Activated T-cell treated with anti-CD3 and anti-CD28 coated beads, Interleukin-2, amount 50 U/mL, for 24 hours (primary cell): ENCODE results near the gene STRIP2.
"Not testable (repeated sequence)": the region's sequence is repeated elsewhere in the genome, so short reads cannot be mapped to it uniquely, and the experiment has no call there.

Experiments
- DNase-seq: peaks from one replicate; pipeline ENCODE4 v3.0.0-alpha.2; 2020
- H3K27ac Mint-ChIP-seq: 2 replicates; pipeline ENCODE4 v1.8.0; 2020; ENCODE audit warnings: mild to moderate bottlenecking, mixed read lengths
- H3K27me3 Mint-ChIP-seq: 2 replicates; pipeline ENCODE4 v1.8.0; 2020; ENCODE audit warnings: mixed read lengths
- H3K36me3 Mint-ChIP-seq: 2 replicates; pipeline ENCODE4 v1.8.0; 2020; ENCODE audit warnings: low read depth, mixed read lengths
- H3K4me1 Mint-ChIP-seq: 2 replicates; pipeline ENCODE4 v1.8.0; 2020; ENCODE audit warnings: low read depth, mixed read lengths
- H3K4me3 Mint-ChIP-seq: 2 replicates; pipeline ENCODE4 v1.8.0; 2020; ENCODE audit warnings: mild to moderate bottlenecking, moderate library complexity, mixed read lengths
- H3K9me3 Mint-ChIP-seq: 2 replicates; pipeline ENCODE4 v1.8.0; 2020; ENCODE audit warnings: mixed read lengths

STRIP2 gene

DNA sequence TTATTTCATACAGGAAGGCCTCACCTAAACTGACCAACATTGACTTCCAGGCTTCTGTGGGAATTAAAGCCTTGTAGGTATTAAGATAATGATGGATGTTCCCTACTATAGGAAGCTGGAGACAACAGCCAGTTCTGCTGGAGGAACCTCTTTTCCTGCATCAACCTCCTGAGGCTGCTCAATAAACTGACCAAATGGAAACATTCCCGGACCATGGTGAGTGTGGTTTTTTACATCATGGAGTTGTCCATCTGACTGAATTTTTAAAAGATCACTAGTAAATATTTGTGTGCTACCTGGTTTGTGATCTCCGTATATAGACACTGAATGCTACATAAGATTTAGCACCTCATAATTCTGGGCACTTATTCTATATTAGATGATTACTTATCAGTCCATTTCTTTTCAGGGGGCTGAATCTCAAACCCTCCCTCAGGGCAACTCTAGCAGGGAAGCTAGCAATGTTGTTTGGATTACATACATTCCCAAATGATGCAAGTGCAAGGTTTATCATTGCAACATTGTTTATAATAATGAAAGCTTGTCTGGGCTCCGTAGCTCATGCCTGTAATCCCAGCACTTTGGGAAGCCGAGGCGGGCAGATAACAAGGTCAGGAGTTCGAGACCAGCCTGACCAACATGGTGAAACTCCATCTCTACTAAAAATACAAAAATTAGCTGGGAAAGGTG lies 46.6 kb downstream of the STRIP2 start:
- Mint-ChIP-seq H3K4me1 (no peaks in the 10 kb centered on the region), H3K9me3 (no peaks in the 10 kb centered on the region), H3K27me3 (no peaks in the 10 kb centered on the region), H3K27ac (no peak overlapping the region), H3K36me3 (peaks cover 85% of the 10 kb centered on the region), H3K4me3 (no peak overlapping the region)
- no peak for DNase-seq

DNA sequence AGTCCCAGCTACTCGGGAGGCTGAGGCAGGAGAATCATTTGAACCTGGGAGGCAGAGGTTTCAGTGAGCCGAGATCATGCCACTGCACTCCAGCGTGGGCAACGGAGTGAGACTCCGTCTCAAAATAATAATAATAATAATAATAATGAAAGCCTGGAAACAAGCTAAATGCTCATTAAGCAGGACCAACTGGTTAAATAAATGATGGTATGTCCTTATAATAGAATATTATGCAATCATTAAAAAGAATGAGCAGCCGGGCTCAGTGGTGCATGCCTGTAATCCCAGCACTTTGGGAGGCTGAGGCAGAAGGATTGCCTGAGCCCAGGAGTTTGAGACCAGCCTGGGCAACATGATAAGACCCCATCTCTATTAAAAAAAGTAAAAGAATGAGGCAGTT lies 47.1 kb downstream of the STRIP2 start:
- peaks cover 88% of the 10 kb centered on the region for H3K36me3 Mint-ChIP-seq
- H3K9me3 Mint-ChIP-seq, H3K27ac Mint-ChIP-seq, DNase-seq, H3K4me1 Mint-ChIP-seq, H3K27me3 Mint-ChIP-seq, H3K4me3 Mint-ChIP-seq: not testable (repeated sequence)

DNA sequence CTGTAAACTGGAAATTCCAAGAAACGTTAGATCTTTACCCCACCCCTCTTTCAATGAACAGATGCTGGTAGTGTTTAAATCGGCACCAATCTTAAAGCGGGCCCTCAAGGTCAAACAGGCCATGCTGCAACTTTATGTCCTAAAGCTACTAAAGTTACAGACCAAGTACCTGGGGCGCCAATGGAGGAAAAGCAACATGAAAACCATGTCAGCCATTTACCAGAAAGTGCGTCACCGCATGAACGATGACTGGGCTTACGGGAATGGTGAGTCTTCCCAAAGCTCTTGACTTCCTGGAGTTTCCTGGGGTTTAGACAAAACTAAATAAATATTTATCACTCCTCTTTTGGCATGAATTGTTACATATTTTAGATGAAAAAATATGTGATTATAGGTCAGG lies 48.5 kb downstream of the STRIP2 start:
- Mint-ChIP-seq H3K4me3 (no peak overlapping the region), H3K9me3 (no peaks in the 10 kb centered on the region), H3K4me1 (no peaks in the 10 kb centered on the region), H3K36me3 (peaks cover 89% of the 10 kb centered on the region), H3K27ac (no peak overlapping the region), H3K27me3 (no peaks in the 10 kb centered on the region)
- DNase-seq: no peak

DNA sequence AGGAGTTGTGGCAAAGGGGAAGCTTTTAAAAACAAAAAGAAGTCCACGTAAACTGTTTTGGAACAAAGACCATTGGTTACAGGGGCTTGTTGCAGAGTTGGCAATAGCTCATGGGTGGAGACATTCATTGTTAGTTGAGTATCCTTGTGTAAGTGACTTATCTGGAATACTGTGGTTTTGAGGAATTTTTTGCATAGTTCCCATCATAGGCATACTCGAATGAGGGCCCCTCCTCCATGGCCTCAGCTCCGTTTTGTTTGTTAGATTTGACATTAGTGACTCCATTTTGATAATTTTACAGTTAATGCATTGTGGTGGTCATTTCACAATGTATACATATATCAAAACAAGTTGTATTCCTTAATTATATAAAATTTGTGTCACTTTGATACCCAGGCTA lies 55.3 kb downstream of the STRIP2 start:
- no peaks in the 10 kb centered on the region for H3K27me3 Mint-ChIP-seq
- peaks cover 16% of the 10 kb centered on the region for H3K4me1 Mint-ChIP-seq
- H3K27ac Mint-ChIP-seq: no peak overlapping the region
- no peaks in the 10 kb centered on the region for H3K9me3 Mint-ChIP-seq
- no peak for DNase-seq
- no peak overlapping the region for H3K4me3 Mint-ChIP-seq
- H3K36me3 Mint-ChIP-seq: peaks cover 55% of the 10 kb centered on the region

DNA sequence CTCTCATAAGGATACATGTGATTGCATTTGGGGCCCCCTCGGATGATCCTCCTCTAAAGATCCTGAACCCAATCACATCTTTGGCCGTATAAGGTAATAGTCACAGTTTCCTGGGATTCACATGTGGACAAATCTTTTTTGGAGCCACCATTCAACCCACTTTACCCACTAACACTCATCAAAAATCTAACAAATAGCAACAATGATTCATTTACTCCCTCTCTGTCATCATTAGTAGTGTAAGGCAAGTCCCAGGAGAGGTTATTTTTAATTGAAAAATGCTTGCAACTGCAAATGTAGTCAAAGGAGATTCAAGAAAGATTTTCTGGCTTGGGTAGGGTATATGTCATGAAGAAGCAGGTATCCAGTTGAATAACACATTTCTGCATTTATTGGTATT lies 58.2 kb downstream of the STRIP2 start:
- no peak overlapping the region for H3K27ac Mint-ChIP-seq
- DNase-seq: no peak
- no peak overlapping the region for H3K4me3 Mint-ChIP-seq
- H3K9me3 Mint-ChIP-seq: no peaks in the 10 kb centered on the region
- no peaks in the 10 kb centered on the region for H3K27me3 Mint-ChIP-seq
- H3K4me1 Mint-ChIP-seq: peaks cover 23% of the 10 kb centered on the region
- peaks cover 29% of the 10 kb centered on the region for H3K36me3 Mint-ChIP-seq

DNA sequence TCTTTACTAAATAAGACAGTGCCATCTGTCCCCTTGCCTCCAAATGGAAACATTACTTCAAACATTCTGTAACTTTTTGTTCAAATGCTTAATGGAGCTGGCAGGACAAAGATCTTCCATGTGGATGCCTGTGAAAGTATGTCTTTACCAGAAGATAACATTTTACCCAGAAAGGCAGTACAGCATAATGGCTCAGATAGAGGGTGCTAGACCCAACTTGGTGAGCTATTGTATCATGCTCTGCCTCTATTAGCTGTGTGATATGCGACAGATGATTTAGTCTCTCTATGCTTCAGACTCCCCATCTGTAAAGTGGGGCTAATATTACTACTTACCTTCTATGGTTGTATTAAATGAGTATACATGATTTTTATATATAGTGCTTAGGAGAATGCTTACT lies 59.3 kb downstream of the STRIP2 start:
- Mint-ChIP-seq H3K4me3 (no peak overlapping the region), H3K36me3 (peaks cover 18% of the 10 kb centered on the region), H3K9me3 (no peaks in the 10 kb centered on the region), H3K4me1 (peaks cover 23% of the 10 kb centered on the region), H3K27me3 (no peaks in the 10 kb centered on the region), H3K27ac (no peak overlapping the region)
- DNase-seq: no peak

DNA sequence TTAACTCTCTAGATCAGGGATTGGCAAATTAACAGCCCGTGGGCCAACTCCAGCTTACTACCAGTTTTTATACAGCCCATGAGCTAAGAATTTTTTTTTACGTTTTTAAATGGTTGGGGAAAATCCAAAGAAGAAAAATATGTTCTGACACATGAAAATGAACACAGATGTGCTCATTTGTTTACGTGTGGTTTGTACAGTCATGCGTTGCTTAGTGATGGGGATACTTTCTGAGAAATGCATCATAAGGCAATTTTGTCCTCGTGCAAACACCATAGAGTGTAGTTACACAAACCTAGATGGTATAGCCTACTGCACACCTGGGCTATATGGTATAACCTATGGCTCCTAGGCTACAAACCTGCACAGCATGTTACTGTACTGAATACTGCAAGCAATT lies 59.8 kb downstream of the STRIP2 start:
- no peak for DNase-seq
- H3K27ac Mint-ChIP-seq: no peak overlapping the region
- peaks cover 14% of the 10 kb centered on the region for H3K36me3 Mint-ChIP-seq
- H3K4me3 Mint-ChIP-seq: no peak overlapping the region
- no peaks in the 10 kb centered on the region for H3K9me3 Mint-ChIP-seq
- no peaks in the 10 kb centered on the region for H3K27me3 Mint-ChIP-seq
- peaks cover 23% of the 10 kb centered on the region for H3K4me1 Mint-ChIP-seq

DNA sequence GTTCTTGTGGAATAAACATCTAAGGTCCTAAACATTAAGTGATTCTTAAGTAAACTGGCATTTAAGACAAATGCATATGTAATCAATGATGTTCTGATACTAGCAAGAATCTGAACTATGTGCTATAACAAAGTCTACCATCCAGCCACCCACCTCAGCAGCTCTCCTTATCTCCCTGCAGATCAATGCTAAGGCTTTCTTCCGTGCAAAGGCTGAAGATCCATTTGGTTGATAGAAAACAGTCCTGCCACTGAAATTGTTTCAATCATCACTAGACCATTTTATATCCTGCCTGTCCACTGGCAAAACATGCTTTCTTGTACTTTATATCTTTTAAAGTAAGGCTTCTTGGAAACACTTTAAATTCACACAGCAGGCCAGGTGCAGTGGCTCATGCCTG lies 61.8 kb downstream of the STRIP2 start:
- H3K27ac Mint-ChIP-seq: peak overlapping the region; percentile 0
- H3K9me3 Mint-ChIP-seq: no peaks in the 10 kb centered on the region
- no peaks in the 10 kb centered on the region for H3K27me3 Mint-ChIP-seq
- H3K4me3 Mint-ChIP-seq: no peak overlapping the region
- DNase-seq: no peak
- peaks cover 23% of the 10 kb centered on the region for H3K4me1 Mint-ChIP-seq
- H3K36me3 Mint-ChIP-seq: peaks cover 5% of the 10 kb centered on the region

DNA sequence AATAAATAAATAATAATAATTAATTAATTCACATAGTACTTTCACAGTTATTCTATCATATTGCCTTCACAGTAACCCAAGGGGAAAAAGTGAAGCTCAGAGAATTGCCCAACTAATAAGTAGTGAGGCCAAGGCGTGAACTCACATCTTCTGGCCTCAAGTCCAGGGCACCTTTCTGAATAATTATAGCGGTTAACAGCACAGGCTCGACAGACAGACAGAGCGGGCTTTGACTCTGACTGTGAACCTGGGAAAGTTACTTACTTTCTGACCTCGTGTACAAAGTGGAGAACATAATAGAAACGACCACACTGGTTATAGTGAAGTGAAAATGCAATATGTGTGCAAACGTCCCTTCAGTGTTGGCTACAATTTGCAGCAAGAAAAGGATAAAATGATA lies 62.4 kb downstream of the STRIP2 start:
- no peak overlapping the region for H3K4me3 Mint-ChIP-seq

DNA sequence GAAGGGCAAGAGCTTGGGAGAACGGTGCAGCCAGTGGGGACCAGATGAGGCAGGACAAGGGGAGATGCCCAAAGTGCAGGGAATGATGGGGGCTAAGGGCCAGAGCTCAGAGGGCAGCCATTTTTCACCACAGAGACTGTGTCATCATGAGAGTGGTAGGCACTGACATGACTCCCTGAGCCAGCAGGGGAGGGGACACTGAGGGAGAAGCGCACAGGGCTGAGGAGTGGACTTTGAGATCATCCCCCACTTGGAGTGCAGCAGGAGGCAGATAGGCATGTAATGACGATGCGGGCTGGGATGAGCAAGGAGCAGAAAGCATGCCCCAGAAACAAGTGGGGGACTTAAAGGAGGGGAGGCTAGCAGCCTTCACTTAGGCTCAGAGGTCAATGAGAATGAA lies 62.9 kb downstream of the STRIP2 start:
- peaks cover 3% of the 10 kb centered on the region for H3K36me3 Mint-ChIP-seq
- DNase-seq: no peak
- H3K27ac Mint-ChIP-seq: no peak overlapping the region
- H3K9me3 Mint-ChIP-seq: no peaks in the 10 kb centered on the region
- no peaks in the 10 kb centered on the region for H3K27me3 Mint-ChIP-seq
- peaks cover 30% of the 10 kb centered on the region for H3K4me1 Mint-ChIP-seq
- no peak overlapping the region for H3K4me3 Mint-ChIP-seq

More for the DNA sequence above, 62.4 kb downstream of the STRIP2 start:
- H3K36me3 Mint-ChIP-seq: peaks cover 4% of the 10 kb centered on the region
- no peak for DNase-seq
- H3K4me1 Mint-ChIP-seq: peaks cover 27% of the 10 kb centered on the region
- no peak overlapping the region for H3K27ac Mint-ChIP-seq
- H3K27me3 Mint-ChIP-seq: no peaks in the 10 kb centered on the region
- no peaks in the 10 kb centered on the region for H3K9me3 Mint-ChIP-seq

DNA sequence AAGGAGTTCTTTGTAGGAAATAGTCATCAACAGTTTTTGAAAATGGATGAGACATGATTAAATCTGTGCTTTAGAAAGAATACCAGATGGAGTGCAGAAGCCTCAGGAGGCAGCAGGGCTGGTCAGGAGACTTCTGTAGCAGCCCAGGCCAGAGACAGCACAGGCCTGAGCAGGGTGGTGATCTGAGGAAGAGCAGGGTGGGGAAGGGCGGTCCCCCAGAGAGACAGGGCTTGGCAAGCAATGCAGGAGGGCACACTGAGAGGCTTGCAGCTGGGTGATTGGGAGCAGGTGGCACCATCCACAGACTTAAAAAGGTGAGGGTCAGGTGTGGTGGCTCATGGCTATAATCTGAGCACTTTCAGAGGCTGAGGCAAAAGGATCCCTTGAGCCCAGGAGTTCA lies 63.8 kb downstream of the STRIP2 start:
- Mint-ChIP-seq H3K4me3 (no peak overlapping the region), H3K27me3 (no peaks in the 10 kb centered on the region), H3K9me3 (no peaks in the 10 kb centered on the region), H3K27ac (no peak overlapping the region), H3K36me3 (no peaks in the 10 kb centered on the region), H3K4me1 (peaks cover 23% of the 10 kb centered on the region)
- no peak for DNase-seq

DNA sequence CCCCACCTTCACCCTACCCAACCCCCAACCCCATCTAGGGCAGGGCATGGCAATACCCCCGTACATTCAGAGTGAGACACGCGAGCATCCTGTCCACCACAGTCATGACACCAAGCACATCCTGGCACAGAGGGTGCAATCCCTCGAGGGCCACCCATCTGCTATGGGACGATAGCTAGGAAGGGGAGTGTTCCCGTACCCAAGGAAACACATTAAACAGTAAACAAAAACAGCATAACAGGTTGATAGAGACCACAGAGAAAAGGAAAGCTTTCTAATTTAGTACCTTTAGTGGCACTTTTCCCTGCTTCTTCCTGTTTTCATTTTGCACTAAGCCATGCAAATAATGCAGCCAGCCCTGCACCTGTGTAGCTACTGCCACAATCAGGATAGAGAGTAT lies 65.8 kb downstream of the STRIP2 start:
- Mint-ChIP-seq H3K27me3 (no peaks in the 10 kb centered on the region), H3K36me3 (no peaks in the 10 kb centered on the region), H3K4me1 (peaks cover 20% of the 10 kb centered on the region), H3K27ac (no peak overlapping the region), H3K4me3 (no peak overlapping the region), H3K9me3 (no peaks in the 10 kb centered on the region)
- no peak for DNase-seq

DNA sequence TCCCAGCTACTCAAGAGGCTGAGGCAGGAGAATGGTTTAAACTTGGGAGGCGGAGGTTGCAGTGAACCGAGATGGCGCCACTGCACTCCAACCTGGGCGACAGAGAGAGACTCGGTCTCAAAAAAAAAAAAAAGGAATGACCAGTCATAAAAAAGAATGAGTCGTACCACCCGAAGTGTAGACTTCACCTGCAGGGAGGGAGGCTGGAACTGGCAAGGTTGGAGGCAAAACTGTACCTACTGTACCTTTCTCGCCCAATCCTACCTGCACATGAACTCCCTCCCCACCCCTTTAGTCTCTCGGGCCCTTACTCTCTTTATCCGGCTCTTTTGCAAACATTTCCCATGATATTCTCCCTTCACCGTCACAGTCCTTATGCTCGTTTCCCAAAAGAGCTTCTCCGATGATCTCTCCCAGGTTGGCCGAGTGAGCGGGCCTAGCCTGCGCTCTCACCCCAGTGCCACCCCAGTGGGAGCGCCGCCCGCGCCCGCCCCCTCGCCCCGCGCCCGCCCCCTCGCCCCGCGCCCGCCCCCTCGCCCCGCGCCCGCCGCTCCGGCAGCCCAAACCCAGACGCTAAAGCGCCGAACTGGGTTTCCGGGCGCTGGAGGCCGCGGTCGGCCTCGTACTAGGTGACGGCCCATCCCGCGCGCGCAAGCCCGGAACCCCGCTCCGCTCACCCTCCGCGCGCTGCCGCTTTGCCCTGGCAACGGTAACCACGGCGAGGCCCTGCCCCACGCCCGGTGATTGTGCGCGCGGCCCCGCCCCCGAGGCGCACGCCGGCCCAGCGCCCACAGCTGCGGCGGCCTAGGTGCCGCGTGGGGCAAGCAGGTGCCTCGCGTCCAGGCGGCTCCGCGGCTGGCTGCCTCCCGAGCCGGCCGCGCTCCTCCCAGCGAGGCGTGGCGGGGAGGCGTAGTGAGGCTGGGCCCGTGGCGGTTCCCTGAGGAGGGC lies 67.8 kb downstream of the STRIP2 start, which contains the start of gene SMKR1:
Gene SMKR1, plus strand, starts transcription at position 772 of the 948 bp plus-strand sequence. CDS start 294 bp downstream, outside the sequence.
- Mint-ChIP-seq H3K9me3 (no peaks in the 10 kb centered on the region), H3K4me3 (peak within 1 kb of the TSS; percentile 78), H3K36me3 (no peaks in the 10 kb centered on the region), H3K27ac (peak within 1 kb of the TSS; percentile 88), H3K27me3 (no peaks in the 10 kb centered on the region), H3K4me1 (peaks cover 13% of the 10 kb centered on the region)
- peak; percentile 90 for DNase-seq

DNA sequence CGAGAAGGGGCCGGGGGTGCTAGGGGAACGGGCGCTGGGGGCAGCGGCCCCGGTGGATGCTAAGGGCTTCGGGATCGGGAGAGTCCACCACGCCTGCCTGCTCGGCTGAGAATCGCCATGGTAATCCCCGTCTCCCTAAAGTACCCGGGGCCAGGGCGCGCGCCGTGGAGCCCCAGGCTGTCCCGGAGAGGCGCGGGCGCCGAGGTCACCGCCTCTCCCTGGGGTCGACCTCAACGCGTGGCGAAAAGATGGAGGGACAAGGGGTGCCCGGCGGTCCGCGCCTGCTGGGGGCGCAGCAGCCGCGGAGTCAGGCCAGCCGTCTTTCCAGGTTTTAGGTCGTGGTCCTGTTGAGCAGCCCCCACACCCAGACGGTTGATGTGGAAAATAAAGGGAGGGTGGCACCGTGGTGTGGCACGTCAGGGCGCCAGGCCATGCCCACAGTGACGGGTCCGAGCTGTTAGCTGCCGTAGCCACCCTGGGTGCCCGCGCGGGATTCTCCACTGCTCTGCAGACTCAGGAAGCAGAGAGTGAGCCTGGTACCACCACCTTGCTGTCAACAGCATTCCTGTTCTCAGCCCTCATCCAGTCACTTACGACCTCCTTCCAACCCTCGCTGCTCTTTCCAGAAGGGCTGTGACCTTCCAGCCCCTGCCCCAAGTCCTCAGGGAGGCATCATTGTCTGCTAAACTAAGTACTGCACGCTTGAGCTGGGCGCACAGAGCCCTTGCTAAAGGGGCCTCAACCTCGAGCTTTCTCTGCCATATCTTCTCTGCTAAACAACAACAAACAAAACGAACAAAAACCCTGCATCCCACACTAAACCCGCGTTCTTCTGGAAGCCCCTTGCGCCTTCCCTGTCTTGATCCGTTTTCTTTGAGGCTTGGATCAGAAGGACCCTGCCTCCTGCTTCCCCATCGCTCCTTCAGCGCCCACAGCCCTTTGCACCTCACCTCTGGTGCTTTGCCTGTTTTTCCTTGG lies 68.8 kb downstream of the STRIP2 start:
- Mint-ChIP-seq H3K36me3 (no peaks in the 10 kb centered on the region), H3K4me1 (peaks cover 18% of the 10 kb centered on the region), H3K9me3 (no peaks in the 10 kb centered on the region), H3K4me3 (peak overlapping the region; percentile 78), H3K27ac (peak overlapping the region; percentile 88), H3K27me3 (no peaks in the 10 kb centered on the region)
- no peak for DNase-seq
